ENCODE results near the gene EMP1. TPM values are rescaled to one million over a fixed set of nuclear protein-coding genes. Genes with fewer than 3 reads are reported as not detected.

Gene EMP1
- total RNA-seq = 1.6 TPM
- under 1 TPM in 2 of 4 donors, not detected in 2; 0.15 to 0.38 TPM for polyA plus RNA-seq

GRCh38 chr12:13196130-13196921 lies at the start of gene EMP1:
EMP1 (plus strand) TSS chr12:13196726; CDS start chr12:13211511, 14,785 bp downstream.
- H3K4me3 Mint-ChIP-seq = peak within 1 kb of the TSS; percentile 50 to 94 (median 68)
- peak within 1 kb of the TSS; percentile 75 for H3K4me3 ChIP-seq (ENCODE audit: low read depth, low read length)
- H3K9me3 Mint-ChIP-seq = no peaks in the 10 kb centered on the region

GRCh38 chr12:13147688-13148484 lies 48.6 kb upstream of the EMP1 start:
- H3K27ac Mint-ChIP-seq = no peak overlapping the region
- Histone ChIP-seq H3K4me1 (ENCODE audit: control insufficient read depth, insufficient read depth, low read length, poor library complexity, severe bottlenecking) (peaks cover 7% of the 10 kb centered on the region), H3K27me3 (ENCODE audit: control insufficient read depth, insufficient read depth, low read length) (no peaks in the 10 kb centered on the region), H3K27ac (ENCODE audit: insufficient read depth, low read length, poor library complexity, severe bottlenecking) (no peak overlapping the region), H3K4me3 (ENCODE audit: low read depth, low read length) (no peak overlapping the region), H3K9me3 (ENCODE audit: control insufficient read depth in 2 of 2, low read length in 2 of 2) (no peaks in the 10 kb centered on the region), H3K36me3 (ENCODE audit: control insufficient read depth, insufficient read depth, low read length) (no peaks in the 10 kb centered on the region)
- H3K4me1 Mint-ChIP-seq = peaks cover 8 to 23% (median 18%) of the 10 kb centered on the region in 4 donors
- H3K9me3 Mint-ChIP-seq = peaks cover 0 to 3% (median 0%) of the 10 kb centered on the region in 7 donors
- ATAC-seq (ENCODE audit: low read depth in 2 of 2) (no peak), DNase-seq (no peak)
- peaks cover 6% of the 10 kb centered on the region for H3K27me3 Mint-ChIP-seq
- no peaks in the 10 kb centered on the region for H3K36me3 Mint-ChIP-seq
- H3K4me3 Mint-ChIP-seq = no peak overlapping the region

More at GRCh38 chr12:13196130-13196921, at the start of gene EMP1:
- no peaks in the 10 kb centered on the region for H3K36me3 ChIP-seq (ENCODE audit: control insufficient read depth, insufficient read depth, low read length)
- peak; percentile 96 to 97 for ATAC-seq (ENCODE audit: low read depth in 2 of 2)
- Mint-ChIP-seq H3K4me1 (peaks cover 5 to 33% (median 16%) of the 10 kb centered on the region in 4 donors), H3K27ac (peak within 1 kb of the TSS; percentile 79 to 85 (median 80)), H3K36me3 (no peaks in the 10 kb centered on the region), H3K27me3 (peaks cover 31% of the 10 kb centered on the region)
- peak; percentile 12 to 93 (median 36) for DNase-seq
- no peaks in the 10 kb centered on the region for H3K9me3 ChIP-seq (ENCODE audit: control insufficient read depth in 2 of 2, low read length in 2 of 2)
- H3K27ac ChIP-seq (ENCODE audit: insufficient read depth, low read length, poor library complexity, severe bottlenecking) = peak within 1 kb of the TSS; percentile 8
- peaks cover 1% of the 10 kb centered on the region for H3K27me3 ChIP-seq (ENCODE audit: control insufficient read depth, insufficient read depth, low read length)
- peaks cover 12% of the 10 kb centered on the region for H3K4me1 ChIP-seq (ENCODE audit: control insufficient read depth, insufficient read depth, low read length, poor library complexity, severe bottlenecking)

DNA sequence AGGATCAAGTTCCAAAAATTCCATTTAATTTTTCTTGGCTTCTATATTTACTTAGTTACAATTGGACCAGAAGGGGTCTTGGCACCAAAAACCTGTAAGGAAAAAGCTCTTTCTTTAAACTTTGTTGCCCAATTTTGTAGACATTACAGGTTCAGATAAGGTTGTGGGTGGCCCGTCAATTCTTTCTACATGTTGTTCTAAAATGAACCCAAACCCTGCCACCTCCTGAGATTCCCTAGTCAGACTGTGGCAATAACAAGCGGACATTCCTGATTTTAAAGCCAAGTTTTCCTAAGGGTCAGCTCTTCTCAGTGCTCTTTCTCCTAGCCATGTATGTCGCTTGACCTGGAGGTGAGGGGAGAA lies 48.1 kb upstream of the EMP1 start:
- Histone ChIP-seq H3K9me3 (ENCODE audit: control insufficient read depth in 2 of 2, low read length in 2 of 2) (no peaks in the 10 kb centered on the region), H3K4me1 (ENCODE audit: control insufficient read depth, insufficient read depth, low read length, poor library complexity, severe bottlenecking) (peaks cover 7% of the 10 kb centered on the region), H3K27me3 (ENCODE audit: control insufficient read depth, insufficient read depth, low read length) (no peaks in the 10 kb centered on the region), H3K36me3 (ENCODE audit: control insufficient read depth, insufficient read depth, low read length) (no peaks in the 10 kb centered on the region), H3K27ac (ENCODE audit: insufficient read depth, low read length, poor library complexity, severe bottlenecking) (no peak overlapping the region), H3K4me3 (ENCODE audit: low read depth, low read length) (no peak overlapping the region)
- Mint-ChIP-seq H3K4me3 (no peak overlapping the region), H3K4me1 (peaks cover 8 to 22% (median 18%) of the 10 kb centered on the region in 4 donors), H3K27ac (no peak overlapping the region), H3K36me3 (no peaks in the 10 kb centered on the region), H3K27me3 (peaks cover 6% of the 10 kb centered on the region), H3K9me3 (peaks cover 0 to 4% (median 0%) of the 10 kb centered on the region in 7 donors)
- ATAC-seq (ENCODE audit: low read depth in 2 of 2) (no peak), DNase-seq (no peak)

GRCh38 chr12:13149411-13149810 lies 47.1 kb upstream of the EMP1 start:
- H3K27ac Mint-ChIP-seq = no peak overlapping the region

DNA sequence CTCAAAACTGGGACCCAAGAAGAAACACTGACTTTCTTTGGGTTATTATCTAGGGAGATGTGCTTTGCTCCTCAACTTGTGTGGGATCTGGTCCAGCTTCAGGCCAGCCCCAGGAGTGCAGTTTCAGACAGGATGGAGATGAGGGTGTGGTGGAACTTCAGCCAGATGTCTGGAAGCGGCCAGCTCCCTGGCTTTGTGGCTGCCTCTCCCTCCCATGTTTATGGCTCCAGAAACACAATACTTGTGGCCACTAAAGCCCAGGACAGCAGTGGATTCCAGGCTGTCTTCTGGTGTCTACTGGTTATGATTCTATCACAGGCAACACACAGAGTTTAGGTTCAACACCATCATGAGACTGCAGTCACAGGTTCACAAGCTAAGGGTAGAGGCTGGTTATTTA lies 44.2 kb upstream of the EMP1 start:
- no peaks in the 10 kb centered on the region for H3K9me3 ChIP-seq (ENCODE audit: control insufficient read depth in 2 of 2, low read length in 2 of 2)
- no peak overlapping the region for H3K4me3 ChIP-seq (ENCODE audit: low read depth, low read length)
- peaks cover 12% of the 10 kb centered on the region for H3K27me3 Mint-ChIP-seq
- no peak for ATAC-seq (ENCODE audit: low read depth in 2 of 2)
- no peak overlapping the region for H3K27ac Mint-ChIP-seq
- no peak overlapping the region for H3K27ac ChIP-seq (ENCODE audit: insufficient read depth, low read length, poor library complexity, severe bottlenecking)
- H3K36me3 Mint-ChIP-seq = no peaks in the 10 kb centered on the region
- H3K4me3 Mint-ChIP-seq = no peak overlapping the region
- H3K27me3 ChIP-seq (ENCODE audit: control insufficient read depth, insufficient read depth, low read length) = no peaks in the 10 kb centered on the region
- H3K4me1 Mint-ChIP-seq = peaks cover 0 to 4% (median 2%) of the 10 kb centered on the region in 4 donors
- no peaks in the 10 kb centered on the region for H3K4me1 ChIP-seq (ENCODE audit: control insufficient read depth, insufficient read depth, low read length, poor library complexity, severe bottlenecking)
- no peaks in the 10 kb centered on the region for H3K36me3 ChIP-seq (ENCODE audit: control insufficient read depth, insufficient read depth, low read length)
- DNase-seq = no peak
- peaks cover 0 to 4% (median 0%) of the 10 kb centered on the region in 7 donors for H3K9me3 Mint-ChIP-seq

More at GRCh38 chr12:13149411-13149810, 47.1 kb upstream of the EMP1 start:
- H3K27me3 ChIP-seq (ENCODE audit: control insufficient read depth, insufficient read depth, low read length) = no peaks in the 10 kb centered on the region
- ATAC-seq (ENCODE audit: low read depth in 2 of 2) (no peak), DNase-seq (no peak)
- H3K36me3 ChIP-seq (ENCODE audit: control insufficient read depth, insufficient read depth, low read length) = no peaks in the 10 kb centered on the region
- no peak overlapping the region for H3K4me3 ChIP-seq (ENCODE audit: low read depth, low read length)
- Mint-ChIP-seq H3K36me3 (no peaks in the 10 kb centered on the region), H3K27me3 (peaks cover 12% of the 10 kb centered on the region), H3K9me3 (peaks cover 0 to 4% (median 0%) of the 10 kb centered on the region in 7 donors), H3K4me1 (peaks cover 5 to 14% (median 13%) of the 10 kb centered on the region in 4 donors), H3K4me3 (no peak overlapping the region)
- H3K9me3 ChIP-seq (ENCODE audit: control insufficient read depth in 2 of 2, low read length in 2 of 2) = no peaks in the 10 kb centered on the region
- peaks cover 1% of the 10 kb centered on the region for H3K4me1 ChIP-seq (ENCODE audit: control insufficient read depth, insufficient read depth, low read length, poor library complexity, severe bottlenecking)
- no peak overlapping the region for H3K27ac ChIP-seq (ENCODE audit: insufficient read depth, low read length, poor library complexity, severe bottlenecking)

- peaks cover 12% of the 10 kb centered on the region for H3K27me3 Mint-ChIP-seq
- peaks cover 0 to 4% (median 0%) of the 10 kb centered on the region in 7 donors for H3K9me3 Mint-ChIP-seq
- Histone ChIP-seq H3K27me3 (ENCODE audit: control insufficient read depth, insufficient read depth, low read length) (no peaks in the 10 kb centered on the region), H3K4me3 (ENCODE audit: low read depth, low read length) (no peak overlapping the region), H3K36me3 (ENCODE audit: control insufficient read depth, insufficient read depth, low read length) (no peaks in the 10 kb centered on the region), H3K4me1 (ENCODE audit: control insufficient read depth, insufficient read depth, low read length, poor library complexity, severe bottlenecking) (no peaks in the 10 kb centered on the region), H3K27ac (ENCODE audit: insufficient read depth, low read length, poor library complexity, severe bottlenecking) (no peak overlapping the region), H3K9me3 (ENCODE audit: control insufficient read depth in 2 of 2, low read length in 2 of 2) (no peaks in the 10 kb centered on the region)
- no peak overlapping the region for H3K4me3 Mint-ChIP-seq
- no peaks in the 10 kb centered on the region for H3K36me3 Mint-ChIP-seq
- peaks cover 0 to 4% (median 2%) of the 10 kb centered on the region in 4 donors for H3K4me1 Mint-ChIP-seq
- ATAC-seq (ENCODE audit: low read depth in 2 of 2) (no peak), DNase-seq (no peak)
- no peak overlapping the region for H3K27ac Mint-ChIP-seq
Observed at GRCh38 chr12:13152756-13153155, 43.8 kb upstream of the EMP1 start.

GRCh38 chr12:13153180-13153579 lies 43.3 kb upstream of the EMP1 start:
- Histone ChIP-seq H3K4me1 (ENCODE audit: control insufficient read depth, insufficient read depth, low read length, poor library complexity, severe bottlenecking) (no peaks in the 10 kb centered on the region), H3K27ac (ENCODE audit: insufficient read depth, low read length, poor library complexity, severe bottlenecking) (no peak overlapping the region), H3K36me3 (ENCODE audit: control insufficient read depth, insufficient read depth, low read length) (no peaks in the 10 kb centered on the region), H3K4me3 (ENCODE audit: low read depth, low read length) (no peak overlapping the region), H3K27me3 (ENCODE audit: control insufficient read depth, insufficient read depth, low read length) (no peaks in the 10 kb centered on the region), H3K9me3 (ENCODE audit: control insufficient read depth in 2 of 2, low read length in 2 of 2) (no peaks in the 10 kb centered on the region)
- no peak overlapping the region for H3K4me3 Mint-ChIP-seq
- peaks cover 0 to 4% (median under 1%) of the 10 kb centered on the region in 4 donors for H3K4me1 Mint-ChIP-seq
- peaks cover 12% of the 10 kb centered on the region for H3K27me3 Mint-ChIP-seq
- no peaks in the 10 kb centered on the region for H3K36me3 Mint-ChIP-seq
- ATAC-seq (ENCODE audit: low read depth in 2 of 2) (no peak), DNase-seq (no peak)
- no peak overlapping the region for H3K27ac Mint-ChIP-seq
- peaks cover 0 to 4% (median 0%) of the 10 kb centered on the region in 7 donors for H3K9me3 Mint-ChIP-seq

Measured in CD4-positive, CD25-positive, alpha-beta regulatory T cell (primary cell).